ENCODE data around the gene SLC25A19.

GRCh38 chr17:75287221-75287620, 2.0 kb downstream of the SLC25A19 start:
- no peak for TF ChIP-seq CTCF (conservative IDR thresholded peaks at IDR 0.05 in 1 of 2, IDR thresholded peaks at IDR 0.05 in 1 of 2; ENCODE audit: low read depth in 1 of 2, low read length in 2 of 2)
- TF ChIP-seq EZH2 (IDR thresholded peaks at IDR 0.05; ENCODE audit: low read length, missing control alignments), result no peak

Data from fibroblast of lung (primary cell).